ENCODE measurements around the gene NR4A1.
A peak's percentile ranks its signal among the peaks of the same experiment; 100 is the strongest.

Gene NR4A1

DNA sequence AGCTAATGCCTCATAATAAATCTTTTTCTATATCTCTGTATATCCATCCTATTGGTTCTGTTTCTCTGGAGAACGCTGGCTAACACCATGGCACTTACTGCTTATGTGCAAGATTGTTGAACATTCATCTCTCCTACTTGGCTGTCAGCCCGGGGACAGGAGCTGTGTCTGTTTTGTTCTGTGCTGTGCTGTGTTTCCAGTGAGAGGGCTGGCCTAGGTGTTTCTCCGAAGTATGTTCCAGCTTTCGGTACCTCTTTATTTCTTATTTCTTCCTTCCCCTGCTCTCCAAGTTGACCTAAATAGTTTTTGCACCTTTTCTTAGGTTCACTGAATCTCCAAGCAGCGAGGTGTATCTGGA is 18.8 kb upstream of the NR4A1 start:
- H3K27ac ChIP-seq (ENCODE audit: insufficient read depth, low read depth, low read length, poor library complexity, severe bottlenecking), result no peak overlapping the region

DNA sequence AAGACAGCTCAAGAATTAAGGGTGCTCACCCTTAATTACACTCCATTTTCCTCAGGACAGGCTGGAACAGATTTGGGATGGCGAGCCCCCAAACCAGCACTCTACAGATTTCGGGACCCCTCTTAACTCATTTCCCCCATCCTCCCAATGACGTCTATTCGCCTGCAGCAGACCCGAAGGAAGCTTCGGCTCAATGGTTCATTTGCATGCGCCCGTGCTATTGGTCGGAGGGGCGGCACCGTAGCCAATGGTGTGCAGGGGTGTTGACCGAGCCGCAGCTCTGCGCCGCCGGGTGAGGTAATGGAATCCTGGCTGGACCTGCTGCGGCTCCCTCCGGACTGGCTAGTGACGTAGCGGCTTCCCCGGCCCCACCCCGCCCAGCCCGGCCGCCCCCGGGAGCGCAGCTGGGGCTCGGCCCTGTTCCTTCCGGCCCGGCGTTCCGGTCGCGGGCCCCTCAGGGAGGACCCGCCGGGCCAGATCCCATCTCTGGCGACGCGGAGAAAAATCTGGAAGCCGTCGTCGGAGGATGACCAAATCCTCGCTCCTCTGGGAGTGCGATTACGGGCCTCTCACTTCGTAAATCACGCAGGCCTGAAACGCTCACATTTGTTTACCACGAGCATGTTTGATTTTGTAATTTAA is 18.3 kb upstream of the NR4A1 start:
- H3K4me3 ChIP-seq (ENCODE audit: insufficient read depth, low read depth, low read length), result peak overlapping the region; percentile 33
- H3K27ac ChIP-seq (ENCODE audit: insufficient read depth, low read depth, low read length, poor library complexity, severe bottlenecking), result peak overlapping the region; percentile 69
- no peaks in the 10 kb centered on the region for H3K9me3 ChIP-seq (ENCODE audit: control insufficient read depth, low read length)
- H3K4me1 ChIP-seq (ENCODE audit: control insufficient read depth, insufficient read depth, low read length), result peaks cover 21% of the 10 kb centered on the region
- H3K36me3 ChIP-seq (ENCODE audit: control insufficient read depth, insufficient read depth, low read length), result no peaks in the 10 kb centered on the region
- 2 to 3% methylated on average over 48 of the region's 48 CpGs for WGBS, 2 experiments
- peaks cover 45% of the 10 kb centered on the region for H3K27me3 ChIP-seq (ENCODE audit: control insufficient read depth, insufficient read depth, low read length, poor library complexity, severe bottlenecking)

More for the DNA sequence above, 18.8 kb upstream of the NR4A1 start:
- Histone ChIP-seq H3K9me3 (ENCODE audit: control insufficient read depth, low read length) (no peaks in the 10 kb centered on the region), H3K36me3 (ENCODE audit: control insufficient read depth, insufficient read depth, low read length) (no peaks in the 10 kb centered on the region), H3K27me3 (ENCODE audit: control insufficient read depth, insufficient read depth, low read length, poor library complexity, severe bottlenecking) (peaks cover 41% of the 10 kb centered on the region), H3K4me3 (ENCODE audit: insufficient read depth, low read depth, low read length) (no peak overlapping the region), H3K4me1 (ENCODE audit: control insufficient read depth, insufficient read depth, low read length) (peaks cover 21% of the 10 kb centered on the region)
- WGBS, 2 experiments, result 31 to 33% methylated on average over 5 of the region's 5 CpGs

- H3K27ac ChIP-seq (ENCODE audit: insufficient read depth, low read depth, low read length, poor library complexity, severe bottlenecking), result peak overlapping the region; percentile 69
- H3K4me1 ChIP-seq (ENCODE audit: control insufficient read depth, insufficient read depth, low read length), result peaks cover 21% of the 10 kb centered on the region
- H3K27me3 ChIP-seq (ENCODE audit: control insufficient read depth, insufficient read depth, low read length, poor library complexity, severe bottlenecking), result peaks cover 50% of the 10 kb centered on the region
- H3K36me3 ChIP-seq (ENCODE audit: control insufficient read depth, insufficient read depth, low read length), result no peaks in the 10 kb centered on the region
- WGBS, 2 experiments, result 83 to 86% methylated on average over 11 to 13 of the region's 13 CpGs
- peak overlapping the region; percentile 33 for H3K4me3 ChIP-seq (ENCODE audit: insufficient read depth, low read depth, low read length)
- H3K9me3 ChIP-seq (ENCODE audit: control insufficient read depth, low read length), result no peaks in the 10 kb centered on the region
Measured at GRCh38 chr12:52033446-52034140, 17.6 kb upstream of the NR4A1 start.

DNA sequence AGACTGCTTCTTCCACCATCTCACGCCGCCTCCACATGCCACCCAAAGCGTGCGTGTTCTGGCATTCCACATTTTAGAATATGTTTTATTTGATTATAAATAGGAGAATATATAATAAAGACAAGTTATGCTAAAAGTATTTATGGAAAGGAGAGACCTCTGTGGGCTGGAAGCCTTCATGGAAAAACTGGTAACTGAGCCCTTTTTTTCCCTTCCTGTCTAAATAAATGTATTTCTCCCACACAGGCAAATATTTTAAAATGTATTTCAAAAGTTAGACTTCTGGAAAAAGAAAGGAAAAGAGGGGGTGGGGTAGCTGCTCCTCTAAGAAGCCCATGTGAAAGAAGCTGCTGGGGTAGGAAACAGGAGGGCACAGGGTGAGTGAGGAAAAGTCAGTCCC is 16.1 kb upstream of the NR4A1 start:
- H3K27ac ChIP-seq (ENCODE audit: insufficient read depth, low read depth, low read length, poor library complexity, severe bottlenecking), result no peak overlapping the region
- H3K36me3 ChIP-seq (ENCODE audit: control insufficient read depth, insufficient read depth, low read length), result no peaks in the 10 kb centered on the region
- peaks cover 56% of the 10 kb centered on the region for H3K27me3 ChIP-seq (ENCODE audit: control insufficient read depth, insufficient read depth, low read length, poor library complexity, severe bottlenecking)
- no peak overlapping the region for H3K4me3 ChIP-seq (ENCODE audit: insufficient read depth, low read depth, low read length)
- WGBS, 2 experiments, result 100% methylated on average over 2 to 3 of the region's 4 CpGs
- H3K4me1 ChIP-seq (ENCODE audit: control insufficient read depth, insufficient read depth, low read length), result peaks cover 7% of the 10 kb centered on the region
- no peaks in the 10 kb centered on the region for H3K9me3 ChIP-seq (ENCODE audit: control insufficient read depth, low read length)

DNA sequence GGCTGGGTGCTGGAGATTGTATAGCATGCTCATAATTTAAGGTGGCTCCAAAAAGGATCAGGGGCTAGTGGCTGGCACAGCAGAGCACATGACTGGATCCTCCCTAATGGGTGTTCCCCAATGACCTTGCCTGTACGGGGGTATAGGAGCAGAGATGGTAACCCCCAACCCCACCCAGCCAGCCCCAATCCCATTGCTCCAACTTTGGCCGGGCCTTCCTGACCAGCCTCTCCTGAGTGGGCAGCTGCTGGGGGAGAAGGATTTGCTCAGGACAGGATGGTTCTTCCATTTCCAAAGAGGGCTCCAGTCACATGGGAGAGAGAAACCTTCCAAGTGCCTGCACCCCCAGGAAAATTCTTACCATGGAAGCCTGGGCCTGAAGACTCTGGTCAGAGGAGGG is 15.3 kb upstream of the NR4A1 start:
- WGBS, 2 experiments, result 87 to 90% methylated on average over 2 of the region's 2 CpGs
- H3K4me1 ChIP-seq (ENCODE audit: control insufficient read depth, insufficient read depth, low read length), result peaks cover 6% of the 10 kb centered on the region
- no peak overlapping the region for H3K27ac ChIP-seq (ENCODE audit: insufficient read depth, low read depth, low read length, poor library complexity, severe bottlenecking)
- H3K4me3 ChIP-seq (ENCODE audit: insufficient read depth, low read depth, low read length), result no peak overlapping the region
- H3K27me3 ChIP-seq (ENCODE audit: control insufficient read depth, insufficient read depth, low read length, poor library complexity, severe bottlenecking), result peaks cover 56% of the 10 kb centered on the region
- H3K9me3 ChIP-seq (ENCODE audit: control insufficient read depth, low read length), result no peaks in the 10 kb centered on the region
- H3K36me3 ChIP-seq (ENCODE audit: control insufficient read depth, insufficient read depth, low read length), result no peaks in the 10 kb centered on the region

- Histone ChIP-seq H3K4me3 (ENCODE audit: insufficient read depth, low read depth, low read length) (peak overlapping the region; percentile 35), H3K4me1 (ENCODE audit: control insufficient read depth, insufficient read depth, low read length) (peaks cover 6% of the 10 kb centered on the region), H3K9me3 (ENCODE audit: control insufficient read depth, low read length) (no peaks in the 10 kb centered on the region), H3K27ac (ENCODE audit: insufficient read depth, low read depth, low read length, poor library complexity, severe bottlenecking) (no peak overlapping the region), H3K27me3 (ENCODE audit: control insufficient read depth, insufficient read depth, low read length, poor library complexity, severe bottlenecking) (peaks cover 56% of the 10 kb centered on the region), H3K36me3 (ENCODE audit: control insufficient read depth, insufficient read depth, low read length) (no peaks in the 10 kb centered on the region)
- WGBS, 2 experiments, result 11% methylated on average over 53 of the region's 53 CpGs
Measured at GRCh38 chr12:52036587-52037171, 14.6 kb upstream of the NR4A1 start.

GRCh38 chr12:52037248-52037861 is 13.9 kb upstream of the NR4A1 start:
- Histone ChIP-seq H3K27ac (ENCODE audit: insufficient read depth, low read depth, low read length, poor library complexity, severe bottlenecking) (no peak overlapping the region), H3K4me3 (ENCODE audit: insufficient read depth, low read depth, low read length) (peak overlapping the region; percentile 56), H3K36me3 (ENCODE audit: control insufficient read depth, insufficient read depth, low read length) (no peaks in the 10 kb centered on the region), H3K9me3 (ENCODE audit: control insufficient read depth, low read length) (no peaks in the 10 kb centered on the region), H3K27me3 (ENCODE audit: control insufficient read depth, insufficient read depth, low read length, poor library complexity, severe bottlenecking) (peaks cover 56% of the 10 kb centered on the region), H3K4me1 (ENCODE audit: control insufficient read depth, insufficient read depth, low read length) (peaks cover 3% of the 10 kb centered on the region)
- 1% methylated on average over 59 of the region's 59 CpGs for WGBS, 2 experiments

DNA sequence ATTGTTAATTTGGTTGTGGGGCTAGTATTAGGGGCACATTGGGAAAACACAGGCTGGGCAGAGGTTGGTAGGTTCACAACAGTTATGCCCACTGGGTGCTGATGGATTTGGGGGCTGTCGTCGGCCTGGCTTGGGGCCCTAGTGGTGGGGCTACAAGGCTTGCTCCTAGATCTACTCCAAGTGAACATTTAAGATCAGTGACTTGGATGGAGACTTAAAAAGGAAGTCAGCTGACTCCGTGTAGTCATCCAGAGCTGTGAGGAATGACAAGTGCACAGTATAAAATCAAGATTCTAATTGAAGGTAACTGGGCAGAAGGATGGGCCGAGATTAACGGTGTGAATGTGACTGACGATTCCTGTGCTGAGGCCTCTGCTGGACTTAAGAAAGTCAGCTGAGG is 12.8 kb upstream of the NR4A1 start:
- no peaks in the 10 kb centered on the region for H3K4me1 ChIP-seq (ENCODE audit: control insufficient read depth, insufficient read depth, low read length)
- H3K27ac ChIP-seq (ENCODE audit: insufficient read depth, low read depth, low read length, poor library complexity, severe bottlenecking), result no peak overlapping the region
- no peak overlapping the region for H3K4me3 ChIP-seq (ENCODE audit: insufficient read depth, low read depth, low read length)
- H3K27me3 ChIP-seq (ENCODE audit: control insufficient read depth, insufficient read depth, low read length, poor library complexity, severe bottlenecking), result peaks cover 53% of the 10 kb centered on the region
- no peaks in the 10 kb centered on the region for H3K36me3 ChIP-seq (ENCODE audit: control insufficient read depth, insufficient read depth, low read length)
- WGBS, 2 experiments, result 91 to 94% methylated on average over 6 of the region's 6 CpGs
- no peaks in the 10 kb centered on the region for H3K9me3 ChIP-seq (ENCODE audit: control insufficient read depth, low read length)

DNA sequence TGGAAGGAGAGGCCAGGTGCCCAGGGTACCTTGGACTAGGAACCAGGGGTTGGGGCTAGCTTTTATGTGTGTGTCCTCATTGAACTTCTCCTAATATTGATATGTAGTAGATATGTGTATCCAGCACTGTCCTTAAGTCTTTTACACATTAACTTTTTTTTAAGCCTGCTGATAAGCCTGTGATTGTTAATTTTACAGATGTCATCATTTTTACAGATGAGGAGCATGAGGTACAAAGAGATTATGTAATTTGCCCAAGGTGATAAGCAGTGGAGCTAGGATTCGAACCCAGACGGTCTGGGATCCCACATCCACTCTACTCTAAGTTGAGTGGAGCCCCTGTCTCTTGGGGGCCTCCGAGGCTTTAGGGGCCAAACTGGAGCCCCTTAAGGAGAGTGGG is 10.2 kb upstream of the NR4A1 start:
- no peaks in the 10 kb centered on the region for H3K9me3 ChIP-seq (ENCODE audit: control insufficient read depth, low read length)
- H3K27me3 ChIP-seq (ENCODE audit: control insufficient read depth, insufficient read depth, low read length, poor library complexity, severe bottlenecking), result peaks cover 27% of the 10 kb centered on the region
- no peak overlapping the region for H3K4me3 ChIP-seq (ENCODE audit: insufficient read depth, low read depth, low read length)
- no peaks in the 10 kb centered on the region for H3K36me3 ChIP-seq (ENCODE audit: control insufficient read depth, insufficient read depth, low read length)
- H3K4me1 ChIP-seq (ENCODE audit: control insufficient read depth, insufficient read depth, low read length), result no peaks in the 10 kb centered on the region
- H3K27ac ChIP-seq (ENCODE audit: insufficient read depth, low read depth, low read length, poor library complexity, severe bottlenecking), result no peak overlapping the region
- 91 to 96% methylated on average over 3 of the region's 3 CpGs for WGBS, 2 experiments

GRCh38 chr12:52041695-52042123 is 9.5 kb upstream of the NR4A1 start:
- 60 to 67% methylated on average over 6 of the region's 6 CpGs for WGBS, 2 experiments

More at GRCh38 chr12:52041695-52042123, 9.5 kb upstream of the NR4A1 start:
- no peak overlapping the region for H3K4me3 ChIP-seq (ENCODE audit: insufficient read depth, low read depth, low read length)
- H3K27ac ChIP-seq (ENCODE audit: insufficient read depth, low read depth, low read length, poor library complexity, severe bottlenecking), result no peak overlapping the region
- no peaks in the 10 kb centered on the region for H3K36me3 ChIP-seq (ENCODE audit: control insufficient read depth, insufficient read depth, low read length)
- H3K4me1 ChIP-seq (ENCODE audit: control insufficient read depth, insufficient read depth, low read length), result no peaks in the 10 kb centered on the region
- no peaks in the 10 kb centered on the region for H3K9me3 ChIP-seq (ENCODE audit: control insufficient read depth, low read length)
- peaks cover 20% of the 10 kb centered on the region for H3K27me3 ChIP-seq (ENCODE audit: control insufficient read depth, insufficient read depth, low read length, poor library complexity, severe bottlenecking)

Data from ectodermal cell (in vitro differentiated cells).